GM19193 (cell line): ENCODE measurements around the gene CYSTM1.

ENCODE experiments used
- POLR2A ChIP-seq: IDR thresholded peaks from 4 replicates; pipeline ENCODE4 v1.6.1; 2011; ENCODE audit not compliant: insufficient read depth, insufficient read length; ENCODE audit errors: extremely low read depth

CYSTM1 gene

DNA sequence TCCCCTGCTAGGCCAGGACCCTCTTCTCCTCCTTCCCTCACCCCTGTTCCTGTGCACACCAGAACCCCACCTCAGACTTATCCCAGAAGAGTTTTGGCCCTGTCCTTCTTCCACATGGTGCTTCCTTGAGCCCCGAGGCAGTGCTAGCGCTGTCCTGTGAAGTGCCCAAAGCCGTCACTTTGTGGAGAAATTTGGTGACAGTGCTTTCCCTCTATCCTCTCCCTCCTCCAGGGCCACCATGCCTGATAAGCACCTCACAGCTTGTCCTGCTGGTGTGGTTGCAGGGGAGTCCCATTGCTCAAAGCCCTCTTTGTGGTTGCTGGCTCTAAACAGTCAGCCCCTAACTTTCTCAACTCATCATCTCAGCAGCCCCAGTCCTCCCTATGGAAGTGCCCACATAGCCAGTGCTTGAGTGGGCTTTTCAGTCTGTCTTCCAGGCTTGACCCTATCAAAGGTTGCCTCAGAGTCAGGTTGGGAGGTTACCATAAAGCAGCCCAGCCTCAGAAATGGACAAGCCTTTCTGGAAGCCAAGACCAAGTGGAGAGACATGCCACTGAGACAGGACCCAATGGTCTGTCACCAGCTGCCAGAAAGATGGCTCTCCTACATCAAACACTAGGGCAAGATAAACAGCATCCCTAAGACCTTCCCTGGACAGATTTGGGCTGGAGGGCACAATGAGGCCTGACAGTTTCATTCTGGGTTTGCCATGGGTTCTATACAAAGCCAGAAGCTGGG, 31.3 kb upstream of the CYSTM1 start:
- TF ChIP-seq POLR2A = no peak

DNA sequence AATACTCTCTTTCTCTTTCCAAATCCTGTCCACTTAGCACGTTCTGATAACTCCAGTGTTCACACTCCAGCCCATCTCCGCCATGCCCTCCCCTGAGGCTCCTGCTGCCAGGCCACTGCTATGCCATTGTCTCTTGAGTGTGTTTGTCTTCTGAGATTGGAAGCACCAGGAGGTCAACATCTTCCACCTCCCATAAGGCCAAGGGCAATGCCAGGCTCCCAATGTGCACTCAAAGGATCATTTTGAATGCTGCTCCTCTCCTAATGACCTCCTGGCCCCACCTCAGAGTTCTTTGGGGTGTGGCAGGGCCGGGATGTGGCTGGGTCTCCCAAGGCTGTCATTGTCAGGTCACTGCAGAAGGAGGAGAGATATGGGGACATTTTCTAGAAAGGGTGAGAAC, 29.7 kb upstream of the CYSTM1 start:
- no peak for TF ChIP-seq POLR2A

DNA sequence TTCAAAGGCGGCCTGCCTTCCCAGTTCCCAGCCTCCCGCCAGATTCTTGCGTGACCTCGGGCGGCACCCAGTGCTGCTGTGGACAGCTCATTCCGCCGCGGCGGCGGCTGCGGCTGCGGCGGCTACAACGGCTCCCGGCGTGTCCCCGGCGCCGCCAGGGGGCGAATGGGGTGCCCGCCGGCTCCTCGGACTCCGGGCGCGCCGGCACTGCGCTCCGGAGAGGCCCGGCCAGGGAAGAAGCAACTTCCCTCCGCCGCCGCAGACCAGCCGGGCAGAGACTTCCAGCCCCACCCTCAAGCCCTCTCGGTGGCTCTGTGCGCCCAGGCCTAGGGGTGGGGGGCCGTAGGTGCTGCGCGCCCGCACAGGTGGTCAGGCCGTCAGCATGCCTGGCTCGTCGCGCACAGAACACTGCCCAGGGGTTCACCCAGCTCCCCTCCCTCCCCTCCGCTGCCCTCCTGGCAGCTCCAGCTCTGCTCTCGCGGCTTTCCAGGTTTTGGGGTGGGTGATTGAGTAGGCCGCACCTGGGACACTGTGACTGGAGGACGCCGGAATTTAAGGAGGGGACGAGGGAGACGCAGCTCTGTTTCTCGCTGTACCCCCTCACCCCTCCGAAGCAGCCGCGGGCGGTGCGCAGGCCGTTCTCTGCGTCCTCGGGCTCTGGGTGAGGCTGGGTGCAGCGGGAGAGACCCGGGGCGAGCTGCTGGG, 29.0 kb upstream of the CYSTM1 start:
- no peak for TF ChIP-seq POLR2A

DNA sequence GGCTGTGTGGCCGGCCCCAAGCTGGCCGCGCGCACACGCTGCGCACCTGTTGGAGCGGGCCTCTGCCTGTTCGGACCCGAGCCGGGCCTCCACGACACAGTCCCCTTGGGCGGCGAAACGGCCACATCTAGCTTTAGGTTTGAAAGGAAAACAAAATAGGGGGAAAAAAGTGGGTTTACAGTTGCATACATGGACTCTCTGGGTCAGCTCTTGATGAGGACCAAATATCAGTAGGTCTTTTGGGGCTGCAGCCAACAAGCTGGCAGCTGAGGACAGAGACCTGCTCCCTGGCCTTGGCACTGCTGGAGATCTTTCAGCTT, 28.5 kb upstream of the CYSTM1 start:
- no peak for TF ChIP-seq POLR2A

DNA sequence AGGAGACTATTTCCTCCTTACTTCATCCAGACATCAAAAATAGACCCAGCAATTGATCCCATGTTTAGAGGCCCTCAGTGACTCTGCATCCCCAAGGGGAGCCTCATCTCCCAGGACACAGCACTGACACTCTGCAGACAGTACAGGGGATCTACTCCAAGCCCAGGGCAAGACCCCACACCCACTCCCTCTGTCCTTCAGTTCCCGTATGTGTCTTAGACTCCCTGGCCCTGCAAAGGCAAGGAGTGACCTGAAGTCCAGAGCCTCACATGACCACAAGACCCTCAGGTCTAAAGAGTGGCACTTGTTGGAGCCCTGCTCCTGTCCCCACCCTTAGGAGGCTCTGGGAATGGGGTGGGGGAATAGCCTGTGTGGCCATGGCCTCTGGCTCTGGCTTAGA, 27.5 kb upstream of the CYSTM1 start:
- TF ChIP-seq POLR2A = no peak

DNA sequence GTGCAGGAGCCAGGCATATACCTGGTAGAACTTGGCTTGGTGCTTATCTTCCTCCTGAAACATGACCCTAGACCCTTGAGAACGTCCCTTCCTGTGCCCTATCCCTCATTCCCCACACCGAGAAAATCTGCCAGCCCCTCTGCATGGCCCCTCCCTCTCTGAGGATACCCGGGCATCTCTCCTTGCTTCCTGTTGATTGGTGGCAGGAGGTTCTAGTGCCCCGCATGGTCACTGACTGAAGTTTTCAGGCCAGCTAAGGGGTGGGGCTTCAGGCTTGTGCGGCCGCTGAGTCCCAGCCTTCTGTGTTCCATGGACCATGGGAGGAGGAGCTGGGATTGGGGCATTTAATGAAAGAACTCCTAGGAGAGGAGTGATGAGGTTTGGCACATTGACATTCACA, 26.5 kb upstream of the CYSTM1 start:
- TF ChIP-seq POLR2A = no peak

DNA sequence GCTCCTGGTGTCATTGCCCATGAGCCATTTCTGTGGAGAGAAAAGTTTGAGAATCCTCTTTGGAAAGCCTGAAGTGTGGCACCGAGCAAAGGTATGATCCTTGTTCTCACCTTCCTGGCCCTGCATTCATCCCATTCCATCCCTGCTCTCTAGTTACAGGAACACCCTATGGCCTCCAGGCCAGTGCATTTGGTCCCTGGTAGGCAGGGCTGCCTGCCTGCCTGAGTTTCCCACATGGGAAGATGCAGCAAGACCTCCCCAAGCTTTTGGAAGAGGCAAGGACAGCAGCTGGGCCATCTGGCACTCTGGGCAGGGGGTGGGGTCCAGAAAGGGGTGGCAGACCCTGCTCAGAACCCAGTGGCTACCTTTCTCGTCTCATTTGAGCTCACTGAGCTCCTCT, 24.8 kb upstream of the CYSTM1 start:
- no peak for TF ChIP-seq POLR2A

DNA sequence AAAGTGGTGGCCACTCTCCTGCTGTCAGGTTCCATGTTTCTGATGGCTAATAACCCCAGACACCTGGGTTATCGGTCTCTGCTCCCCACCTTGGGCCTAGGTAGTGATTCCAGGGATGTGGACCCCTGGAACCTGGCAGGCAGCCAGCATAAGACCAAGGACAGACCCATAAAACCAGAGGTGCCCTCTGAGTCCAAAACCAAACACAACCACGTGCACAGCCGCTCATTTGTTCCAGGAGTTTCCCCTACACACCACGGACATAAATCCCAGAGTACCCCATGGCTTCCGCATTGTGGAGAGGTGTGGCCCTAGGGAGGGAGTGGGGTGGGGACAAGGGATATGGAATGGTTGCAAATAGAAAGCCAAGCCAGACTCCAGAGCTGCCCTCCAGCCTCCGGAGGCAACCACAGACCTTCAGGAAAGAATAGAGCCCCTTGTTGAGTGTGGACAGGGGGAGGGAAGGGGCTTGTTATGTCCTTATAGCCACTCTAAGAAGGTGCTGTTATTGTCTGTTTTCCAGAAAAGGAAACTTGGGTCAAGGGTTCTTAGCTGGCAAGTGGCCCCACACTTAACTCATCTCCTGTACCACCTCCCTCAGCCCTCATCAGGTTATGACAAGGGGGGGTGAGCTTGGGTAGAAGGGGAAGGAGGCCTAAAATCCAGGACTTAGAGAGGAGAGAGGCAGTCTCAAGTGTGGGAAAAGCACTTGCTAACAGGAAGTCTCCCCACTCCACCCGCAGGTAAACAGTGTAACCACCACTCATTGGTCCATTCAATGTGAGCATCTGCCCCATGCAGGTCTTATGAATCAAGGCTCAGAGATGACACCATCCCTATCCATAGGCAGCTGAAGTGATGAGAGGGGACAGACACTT, 23.6 kb upstream of the CYSTM1 start:
- no peak for TF ChIP-seq POLR2A

DNA sequence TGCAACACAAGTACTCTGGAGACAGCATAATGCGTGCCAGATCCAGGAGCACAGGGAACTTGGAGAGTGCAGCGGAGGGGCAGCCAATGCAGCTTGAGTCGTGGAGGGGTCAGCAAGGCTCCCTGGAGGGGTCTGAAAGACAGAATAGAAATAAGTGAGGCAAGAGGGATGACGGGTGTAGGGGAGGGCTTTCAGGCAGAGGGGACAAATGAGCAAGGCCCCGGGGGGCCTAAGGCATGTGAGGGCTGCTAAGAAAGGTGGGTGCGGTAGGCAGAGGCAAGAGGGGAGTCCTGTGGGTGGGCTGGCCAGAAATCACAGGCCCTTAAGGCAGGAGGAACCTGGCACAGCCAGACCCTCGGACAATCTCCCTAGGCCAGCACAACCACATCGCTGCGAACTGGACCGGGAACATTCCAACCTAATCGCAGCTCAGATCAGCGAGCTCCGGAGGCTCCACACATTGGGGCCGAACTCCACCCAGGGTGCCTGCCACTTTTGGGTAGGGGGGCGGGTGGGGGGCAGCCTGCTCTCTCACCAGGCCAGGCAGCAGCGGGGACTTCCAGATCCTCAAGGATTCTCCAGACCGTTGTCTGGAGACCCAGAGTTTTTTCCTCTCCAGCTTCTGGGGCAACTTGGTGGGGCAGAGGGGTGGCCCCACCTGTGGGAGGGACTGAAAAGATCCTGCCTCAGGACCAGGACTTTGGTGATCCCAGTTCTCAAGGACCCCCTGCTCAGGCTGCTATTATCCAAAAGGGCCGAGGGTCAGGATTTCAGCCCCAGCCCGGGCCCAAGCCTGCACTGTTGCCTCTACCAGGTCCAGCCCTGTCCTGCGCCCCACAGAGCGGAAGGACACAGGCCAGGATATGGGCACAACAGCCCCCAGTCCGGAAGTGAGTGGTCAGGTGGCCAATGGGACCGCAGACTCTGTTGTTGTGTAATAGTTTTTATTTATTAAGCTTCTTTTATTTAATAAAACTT, 22.7 kb upstream of the CYSTM1 start:
- no peak for TF ChIP-seq POLR2A

DNA sequence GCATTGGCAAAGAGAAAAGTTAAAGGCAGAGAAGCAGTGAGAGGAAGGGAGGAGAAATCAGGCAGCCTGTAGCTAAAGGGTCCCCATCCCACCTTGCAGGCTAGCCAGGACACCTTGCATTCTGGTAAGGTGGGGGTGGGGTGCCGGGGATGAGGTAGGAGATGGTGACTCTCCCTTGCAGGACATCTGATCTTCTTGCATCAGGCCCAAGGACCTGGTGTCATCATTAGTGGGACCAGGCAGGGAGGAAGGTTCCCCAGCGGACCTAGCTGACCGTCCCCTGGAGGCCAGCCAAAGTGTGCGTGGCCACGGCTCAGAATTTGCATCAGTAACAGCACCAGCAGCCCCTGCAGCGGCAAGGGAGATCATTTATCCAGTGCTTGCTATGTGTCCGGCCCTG, 21.7 kb upstream of the CYSTM1 start:
- TF ChIP-seq POLR2A = no peak

DNA sequence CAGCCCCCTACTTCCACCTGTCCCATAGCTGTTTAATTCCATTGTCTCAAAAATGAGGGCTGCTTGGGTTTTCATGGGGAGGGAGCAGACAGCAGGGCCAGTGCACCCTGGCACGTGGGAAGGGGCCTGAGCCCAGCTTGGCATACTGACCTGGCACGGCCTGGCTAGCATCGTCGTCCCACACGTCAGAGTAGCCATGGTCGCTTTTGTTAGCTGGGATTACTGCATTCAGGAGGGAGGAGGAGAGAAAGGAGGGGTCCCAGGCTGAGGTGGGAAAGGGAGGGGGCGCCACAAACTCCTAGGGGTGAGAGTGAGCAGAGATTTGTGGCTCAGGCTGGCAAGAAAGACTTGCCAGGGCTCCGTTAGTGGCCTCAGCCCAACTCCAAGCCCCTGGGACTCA, 21.1 kb upstream of the CYSTM1 start:
- TF ChIP-seq POLR2A = no peak

DNA sequence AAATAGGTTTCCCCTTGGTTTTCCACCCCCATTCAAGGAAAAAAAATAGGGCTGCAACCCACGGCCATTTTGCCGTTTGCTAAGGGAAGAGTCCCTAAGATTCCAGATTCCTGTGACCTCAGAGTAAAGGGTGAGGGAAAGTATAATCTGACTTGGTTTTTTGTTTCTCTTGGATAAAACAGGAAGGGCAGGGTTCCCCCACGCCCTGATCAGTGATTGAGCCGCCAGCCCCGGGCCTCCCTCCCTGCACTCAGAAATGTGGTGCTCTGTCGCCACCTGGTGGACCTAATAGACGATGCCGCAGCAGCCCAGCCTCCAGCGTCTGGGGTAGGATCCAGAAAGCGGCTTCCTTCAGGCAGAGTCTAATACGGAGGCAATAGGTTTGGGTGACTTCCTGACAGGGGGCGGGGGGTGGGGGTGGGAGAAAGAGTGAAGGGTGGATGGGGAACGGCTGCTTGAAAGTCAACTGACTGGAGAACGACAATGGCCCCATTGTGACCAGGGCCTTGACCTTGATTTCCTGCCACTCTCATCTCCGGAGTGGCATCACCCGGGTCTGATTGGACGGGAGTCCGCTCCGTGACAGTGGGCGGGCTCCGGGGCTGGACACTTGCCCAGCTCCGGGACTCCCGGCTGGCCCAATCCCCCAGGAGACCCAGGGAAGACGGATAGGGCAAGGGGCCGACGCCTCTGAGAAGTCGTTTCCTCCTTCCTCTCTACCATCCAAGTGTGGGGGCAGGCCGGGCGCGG, 17.8 kb upstream of the CYSTM1 start:
- TF ChIP-seq POLR2A = no peak

DNA sequence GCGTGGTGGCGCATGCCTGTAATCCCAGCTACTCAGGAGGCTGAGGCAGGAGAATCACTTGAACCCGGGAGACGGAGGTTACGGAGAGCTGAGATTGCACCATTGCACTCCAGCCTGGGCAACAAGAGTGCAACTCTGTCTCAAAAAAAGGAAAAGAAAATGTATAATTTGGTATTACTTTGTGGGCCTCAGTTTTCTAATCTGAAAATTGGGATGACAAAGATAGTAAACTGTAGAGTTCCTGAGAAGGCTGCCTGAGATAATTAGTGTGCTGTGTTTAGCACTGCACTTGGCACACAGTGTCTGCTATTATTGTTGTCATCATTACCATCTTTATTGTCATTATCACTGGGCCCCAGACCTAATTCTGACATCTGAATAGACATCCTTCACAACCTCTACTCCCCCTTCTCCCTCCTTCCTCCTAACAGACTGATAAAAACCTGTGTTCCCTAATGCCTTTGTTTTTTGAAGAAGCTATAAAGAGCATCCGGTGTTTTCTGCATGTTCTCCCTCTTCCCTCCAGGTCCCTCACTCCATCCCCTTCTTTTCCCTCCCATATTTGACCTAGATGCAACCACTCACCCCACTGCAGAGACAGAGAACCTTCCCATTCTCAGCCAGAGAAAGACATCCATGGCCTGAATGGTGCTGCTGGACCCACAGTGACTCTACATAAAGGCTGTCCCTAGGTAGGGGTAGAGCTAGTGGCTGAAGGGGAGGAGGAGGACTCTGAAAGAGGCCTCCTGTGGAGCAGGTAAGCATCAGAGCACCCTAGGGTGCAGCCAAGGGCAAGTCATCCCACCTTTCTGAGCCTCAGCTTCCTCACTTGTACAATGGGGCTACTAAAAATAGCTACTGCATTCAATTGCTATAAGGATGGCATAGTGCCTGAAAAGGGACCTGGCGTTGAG, 15.7 kb upstream of the CYSTM1 start:
- no peak for TF ChIP-seq POLR2A
